Panc1 (cell line): Measurements from ENCODE around the gene MAPK1IP1L.

ENCODE experiments used
- CTCF ChIP-seq: fragments of 450-650 bp; IDR thresholded peaks from 2 replicates; pipeline ENCODE4 v1.5.1; 2017; ENCODE audit warnings: mild to moderate bottlenecking
- POLR2AphosphoS5 ChIP-seq: IDR thresholded peaks from 2 replicates; pipeline ENCODE4 v1.6.1; 2012; ENCODE audit warnings: mild to moderate bottlenecking, low read depth, low read length, moderate library complexity
- REST ChIP-seq, 2 experiments: IDR thresholded peaks; 2 replicates each; pipeline ENCODE4 v1.6.1; 2011 to 2012; ENCODE audit warnings: low read depth in 2 of 2, control low read depth in 1 of 2, low read length in 1 of 2, mild to moderate bottlenecking in 1 of 2, moderate library complexity in 1 of 2; ENCODE audit not compliant: insufficient read depth in 1 of 2
- SIN3A ChIP-seq: IDR thresholded peaks from 2 replicates; pipeline ENCODE4 v1.6.1; 2012; ENCODE audit warnings: low read depth, mild to moderate bottlenecking, low read length, moderate library complexity, borderline replicate concordance; ENCODE audit not compliant: insufficient read depth
- TCF7L2 ChIP-seq: IDR thresholded peaks from 2 replicates; pipeline ENCODE4 v1.6.1; 2011; ENCODE audit warnings: mild to moderate bottlenecking, low read depth, low read length, inconsistent platforms

- TF ChIP-seq POLR2AphosphoS5 = no peak
- no peak for TF ChIP-seq CTCF
- no peak for TF ChIP-seq REST (IDR thresholded peaks at IDR 0.05; ENCODE audit: insufficient read depth in 1 of 2, low read depth in 2 of 2, low read length in 1 of 2)
- TF ChIP-seq SIN3A = no peak
- no peak for TF ChIP-seq TCF7L2
These were observed 52.8 kb downstream of the MAPK1IP1L start for GRCh38 chr14:55103971-55104954.
